Measurements from ENCODE around the gene DPM2. TPM values are rescaled to one million over a fixed set of nuclear protein-coding genes. Genes with fewer than 3 reads are reported as not detected.

Gene DPM2
- total and polyA plus RNA-seq, 12 donors, result 7.2 to 31.1 (median 12.7) TPM

DNA sequence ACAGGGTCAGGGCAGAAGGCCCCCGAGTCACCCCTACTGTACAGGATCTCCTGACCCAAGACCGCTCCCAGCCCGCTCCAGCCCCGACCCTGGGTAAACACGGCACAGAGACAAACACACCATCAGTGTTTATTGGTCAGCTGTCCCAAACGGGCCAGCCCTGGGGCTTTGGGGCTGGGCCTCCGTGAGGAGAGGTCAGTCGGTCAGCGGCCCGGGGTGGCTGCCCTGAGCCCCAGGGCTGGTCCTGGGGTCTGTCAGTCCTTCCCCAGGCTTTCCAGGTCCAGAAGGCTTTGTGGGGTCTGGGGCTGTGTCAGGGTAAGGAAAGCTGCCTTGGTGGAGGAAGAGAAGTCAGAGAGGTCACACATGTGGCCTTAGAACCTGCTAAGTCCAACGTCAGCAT, 2.7 kb downstream of the DPM2 start:
- intact Hi-C loops (cut with DNase I), result no loop called here
- H3K4me3 ChIP-seq, result no peak overlapping the region
- no peak for ATAC-seq
- H3K9me3 ChIP-seq, result no peaks in the 10 kb centered on the region
- TF ChIP-seq, protein P1, sequence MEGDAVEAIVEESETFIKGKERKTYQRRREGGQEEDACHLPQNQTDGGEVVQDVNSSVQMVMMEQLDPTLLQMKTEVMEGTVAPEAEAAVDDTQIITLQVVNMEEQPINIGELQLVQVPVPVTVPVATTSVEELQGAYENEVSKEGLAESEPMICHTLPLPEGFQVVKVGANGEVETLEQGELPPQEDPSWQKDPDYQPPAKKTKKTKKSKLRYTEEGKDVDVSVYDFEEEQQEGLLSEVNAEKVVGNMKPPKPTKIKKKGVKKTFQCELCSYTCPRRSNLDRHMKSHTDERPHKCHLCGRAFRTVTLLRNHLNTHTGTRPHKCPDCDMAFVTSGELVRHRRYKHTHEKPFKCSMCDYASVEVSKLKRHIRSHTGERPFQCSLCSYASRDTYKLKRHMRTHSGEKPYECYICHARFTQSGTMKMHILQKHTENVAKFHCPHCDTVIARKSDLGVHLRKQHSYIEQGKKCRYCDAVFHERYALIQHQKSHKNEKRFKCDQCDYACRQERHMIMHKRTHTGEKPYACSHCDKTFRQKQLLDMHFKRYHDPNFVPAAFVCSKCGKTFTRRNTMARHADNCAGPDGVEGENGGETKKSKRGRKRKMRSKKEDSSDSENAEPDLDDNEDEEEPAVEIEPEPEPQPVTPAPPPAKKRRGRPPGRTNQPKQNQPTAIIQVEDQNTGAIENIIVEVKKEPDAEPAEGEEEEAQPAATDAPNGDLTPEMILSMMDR (IDR thresholded peaks at IDR 0.05), result no peak
- WGBS, 2 donors, result 72 to 79% methylated on average over 11 of the region's 11 CpGs
- no peak overlapping the region for H3K27ac ChIP-seq
- peaks cover 0 to 10% (median 0%) of the 10 kb centered on the region in 9 donors for H3K36me3 ChIP-seq
- H3K27me3 ChIP-seq, result peaks cover 0 to 15% (median 0%) of the 10 kb centered on the region in 7 donors
- DNase-seq, result peak in 1 of 2 donors; percentile 10
- peaks cover 28 to 51% (median 37%) of the 10 kb centered on the region in 9 donors for H3K4me1 ChIP-seq

DNA sequence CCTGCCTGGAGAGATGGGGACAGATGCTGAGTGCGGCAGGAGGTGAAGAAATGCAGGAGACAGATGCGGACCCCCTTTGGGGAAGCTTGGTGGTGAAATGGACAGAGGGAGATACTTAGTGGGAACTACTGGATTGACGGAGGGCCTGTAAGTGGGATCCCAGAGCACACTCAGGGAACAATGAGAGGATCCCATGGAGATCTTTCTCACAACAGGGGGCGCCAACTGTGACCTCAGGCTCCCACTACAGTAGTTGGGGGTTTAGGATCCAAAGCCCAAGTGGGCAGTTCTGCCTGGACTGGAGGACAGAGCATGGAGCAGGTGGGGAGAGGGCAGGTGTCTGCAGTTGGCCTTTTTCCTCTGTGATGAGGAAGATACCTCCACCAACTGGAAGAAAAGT, 3.4 kb downstream of the DPM2 start:
- 94 to 95% methylated on average over 4 of the region's 4 CpGs for WGBS, 2 donors
- peak in 1 of 2 donors; percentile 2 for DNase-seq
- Histone ChIP-seq H3K4me1 (peaks cover 28 to 52% (median 37%) of the 10 kb centered on the region in 9 donors), H3K36me3 (peaks cover 0 to 10% (median 0%) of the 10 kb centered on the region in 9 donors), H3K9me3 (no peaks in the 10 kb centered on the region), H3K27ac (no peak overlapping the region), H3K27me3 (peaks cover 0 to 22% (median 0%) of the 10 kb centered on the region in 7 donors), H3K4me3 (no peak overlapping the region)
- TF ChIP-seq, protein P1 (IDR thresholded peaks at IDR 0.05), result no peak
- intact Hi-C loops (cut with DNase I), result no loop called here
- no peak for ATAC-seq

DNA sequence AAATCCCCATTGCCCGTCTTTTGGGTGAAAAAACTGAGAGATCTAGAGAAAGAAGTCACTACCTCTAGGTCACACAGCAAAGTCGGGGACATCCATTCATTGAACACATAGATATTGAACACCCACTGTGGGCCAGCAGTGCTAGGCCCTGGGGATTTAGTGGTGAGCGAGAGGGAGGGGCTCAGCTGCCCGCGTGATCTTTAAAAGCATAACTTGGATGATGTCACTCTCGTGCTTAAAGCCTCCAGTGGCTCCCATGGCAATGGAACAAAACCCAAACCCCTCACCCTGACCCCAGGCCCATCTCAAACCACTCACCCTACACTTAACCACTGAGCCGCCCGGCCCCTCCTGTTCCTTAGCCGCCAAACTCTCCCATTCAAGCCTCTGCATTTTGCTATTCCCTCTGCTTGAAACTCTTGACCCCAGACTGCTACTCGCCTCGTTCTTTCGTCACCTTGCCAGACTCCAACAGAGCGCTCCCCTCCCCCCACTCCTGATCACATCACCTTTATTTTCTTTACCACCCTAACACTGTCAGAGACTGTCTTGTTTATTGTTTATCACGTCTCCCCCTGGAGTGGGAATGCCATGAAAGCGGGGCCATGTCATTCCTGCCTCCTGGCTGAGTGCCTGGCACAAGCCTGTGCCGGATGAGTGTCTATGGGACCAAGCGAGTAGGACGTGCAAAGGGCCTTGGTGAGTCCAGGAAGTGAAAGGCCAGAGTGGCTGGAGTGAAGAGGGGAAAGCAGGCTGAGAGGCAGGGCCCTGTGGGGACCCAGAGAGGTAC, 6.4 kb downstream of the DPM2 start:
- no peak for DNase-seq
- Histone ChIP-seq H3K36me3 (peaks cover 0 to 10% (median 0%) of the 10 kb centered on the region in 9 donors), H3K27ac (peak overlapping the region in 1 of 10 donors; percentile 40), H3K4me3 (peak overlapping the region; percentile 24 to 63 (median 60)), H3K4me1 (peaks cover 22 to 48% (median 37%) of the 10 kb centered on the region in 9 donors), H3K9me3 (no peaks in the 10 kb centered on the region), H3K27me3 (peaks cover 6 to 52% (median 24%) of the 10 kb centered on the region in 7 donors)
- 16 to 21% methylated on average over 18 of the region's 18 CpGs for WGBS, 2 donors
- ATAC-seq, result peak in 3 of 8 donors; percentile 2 to 7 (median 2)
- intact Hi-C loops (cut with DNase I), result no loop called here
- TF ChIP-seq, protein P1 (IDR thresholded peaks at IDR 0.05), result no peak

DNA sequence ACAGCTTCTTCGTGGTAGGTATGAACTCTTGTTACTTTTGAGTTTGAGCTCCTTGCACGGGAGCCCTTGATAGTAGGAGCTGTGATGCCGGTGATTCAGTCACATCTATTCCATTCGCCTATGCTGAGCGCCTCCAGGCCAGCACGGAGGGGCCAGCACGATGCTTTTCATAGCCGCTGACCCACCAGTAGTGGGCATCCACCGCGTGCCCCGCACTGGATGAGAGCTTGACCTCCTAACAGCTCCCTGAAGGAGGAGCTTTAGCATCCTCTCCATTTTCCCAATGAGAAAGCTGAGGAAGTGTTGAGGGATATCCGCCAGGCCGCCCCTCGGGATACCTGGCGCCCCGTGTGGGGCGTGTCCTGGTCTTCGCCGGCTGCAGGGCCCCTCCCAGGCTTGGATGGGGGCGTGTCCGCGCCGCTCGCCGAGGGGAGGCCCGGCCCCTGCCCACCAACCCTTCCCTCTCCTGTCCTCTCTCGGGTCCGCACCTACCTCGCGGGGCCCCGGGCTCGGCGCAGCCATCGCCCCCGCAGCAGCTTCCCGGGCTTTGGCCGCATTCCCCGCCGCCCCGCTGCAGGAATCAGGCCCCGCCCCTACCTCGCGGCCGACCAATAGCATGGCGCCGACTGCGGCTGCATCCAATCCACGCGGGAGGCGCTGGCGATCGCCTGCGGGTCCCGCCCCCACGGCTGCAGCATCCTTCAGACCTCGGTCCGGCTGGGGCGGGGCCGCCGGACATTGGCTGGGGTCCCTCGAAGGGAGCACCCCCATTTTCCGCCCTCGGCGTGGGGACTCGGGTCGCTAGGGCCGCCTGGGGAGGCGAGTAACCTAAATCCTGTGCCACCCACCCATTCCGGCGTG, 7.2 kb downstream of the DPM2 start, which contains the start of gene PIP5KL1:
TSS of gene PIP5KL1 (minus strand) at position 547 of the 861 bp plus-strand sequence. CDS start at position 522, 25 bp downstream.
- TF ChIP-seq, protein P1 (IDR thresholded peaks at IDR 0.05), result peak in 2 of 9 donors; percentile 4 to 6
- Histone ChIP-seq H3K9me3 (no peaks in the 10 kb centered on the region), H3K27me3 (peaks cover 6 to 59% (median 33%) of the 10 kb centered on the region in 7 donors), H3K27ac (peak within 1 kb of the TSS in 1 of 10 donors; percentile 40), H3K4me1 (peaks cover 19 to 39% (median 31%) of the 10 kb centered on the region in 9 donors), H3K36me3 (peaks cover 0 to 8% (median 0%) of the 10 kb centered on the region in 9 donors), H3K4me3 (peak within 1 kb of the TSS; percentile 24 to 63 (median 60))
- intact Hi-C loops (cut with DNase I), result no loop called here
- DNase-seq (peak; percentile 84 to 86), ATAC-seq (peak; percentile 76 to 94 (median 88))
- 2% methylated on average over 70 of the region's 70 CpGs for WGBS, 2 donors

All from heart right ventricle (tissue), 16 donors.